GM12872 (cell line): ENCODE data around the gene WDR33.

Source experiments
- TF ChIP-seq, protein P1 (sequence below): IDR thresholded peaks from 3 replicates; pipeline ENCODE4 v1.5.1; 2011; ENCODE audit warnings: low read depth, mild to moderate bottlenecking, low read length, moderate library complexity; ENCODE audit not compliant: insufficient read depth

The WDR33 gene

DNA sequence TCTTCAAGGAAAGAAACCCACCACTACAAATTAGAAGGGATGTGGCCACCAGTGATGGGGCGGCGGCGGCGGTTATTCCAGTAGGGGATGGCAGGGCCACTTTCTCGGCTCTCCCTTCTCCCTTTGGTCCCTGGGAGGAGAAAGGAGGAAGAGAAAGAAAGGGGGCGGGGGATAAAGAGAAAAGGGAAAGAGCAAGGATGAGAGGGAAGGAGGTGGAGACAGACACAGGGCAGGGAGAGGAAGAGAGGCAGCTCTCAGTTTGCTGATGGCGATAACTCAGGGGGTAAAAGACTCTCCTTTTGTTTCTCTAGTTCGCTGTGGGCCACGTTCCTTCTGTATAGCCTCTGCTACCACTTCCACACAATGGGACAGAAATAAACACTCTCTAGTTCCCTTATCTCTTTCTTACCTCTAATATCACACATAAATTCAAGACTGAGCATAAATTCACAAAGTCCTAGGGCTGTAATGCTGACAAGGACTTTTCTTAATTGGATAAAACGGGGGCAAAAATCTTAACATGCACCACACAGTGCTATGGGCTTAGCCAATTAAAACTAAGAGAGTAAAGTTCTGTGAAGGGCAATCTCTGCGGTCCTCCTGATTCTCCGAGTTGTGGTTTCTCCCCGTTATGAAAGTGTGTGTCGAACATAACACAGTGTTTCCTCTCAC, 95.1 kb downstream of the WDR33 start:
- TF ChIP-seq, protein P1, sequence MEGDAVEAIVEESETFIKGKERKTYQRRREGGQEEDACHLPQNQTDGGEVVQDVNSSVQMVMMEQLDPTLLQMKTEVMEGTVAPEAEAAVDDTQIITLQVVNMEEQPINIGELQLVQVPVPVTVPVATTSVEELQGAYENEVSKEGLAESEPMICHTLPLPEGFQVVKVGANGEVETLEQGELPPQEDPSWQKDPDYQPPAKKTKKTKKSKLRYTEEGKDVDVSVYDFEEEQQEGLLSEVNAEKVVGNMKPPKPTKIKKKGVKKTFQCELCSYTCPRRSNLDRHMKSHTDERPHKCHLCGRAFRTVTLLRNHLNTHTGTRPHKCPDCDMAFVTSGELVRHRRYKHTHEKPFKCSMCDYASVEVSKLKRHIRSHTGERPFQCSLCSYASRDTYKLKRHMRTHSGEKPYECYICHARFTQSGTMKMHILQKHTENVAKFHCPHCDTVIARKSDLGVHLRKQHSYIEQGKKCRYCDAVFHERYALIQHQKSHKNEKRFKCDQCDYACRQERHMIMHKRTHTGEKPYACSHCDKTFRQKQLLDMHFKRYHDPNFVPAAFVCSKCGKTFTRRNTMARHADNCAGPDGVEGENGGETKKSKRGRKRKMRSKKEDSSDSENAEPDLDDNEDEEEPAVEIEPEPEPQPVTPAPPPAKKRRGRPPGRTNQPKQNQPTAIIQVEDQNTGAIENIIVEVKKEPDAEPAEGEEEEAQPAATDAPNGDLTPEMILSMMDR = no peak

DNA sequence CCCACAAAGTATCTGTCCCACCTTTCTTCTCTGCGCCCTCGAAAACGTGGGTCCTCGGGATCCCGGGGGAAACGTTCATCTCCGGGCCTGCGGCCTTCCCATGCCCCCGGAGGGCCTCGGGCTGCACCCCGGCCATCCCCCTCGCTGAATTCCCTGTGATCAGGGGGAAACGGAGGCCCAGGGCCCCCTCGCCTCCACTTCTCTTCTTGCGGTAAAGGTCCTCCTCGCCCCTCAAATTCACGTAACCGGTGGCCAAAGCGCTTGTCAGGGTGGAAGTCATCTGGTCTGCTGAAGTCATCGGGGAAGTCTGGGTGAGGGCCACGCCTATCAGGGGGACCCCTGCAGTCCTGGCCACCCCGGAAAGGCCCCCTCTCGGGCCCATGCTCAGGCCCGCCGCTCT, 97.4 kb downstream of the WDR33 start:
- TF ChIP-seq, protein P1 = no peak

DNA sequence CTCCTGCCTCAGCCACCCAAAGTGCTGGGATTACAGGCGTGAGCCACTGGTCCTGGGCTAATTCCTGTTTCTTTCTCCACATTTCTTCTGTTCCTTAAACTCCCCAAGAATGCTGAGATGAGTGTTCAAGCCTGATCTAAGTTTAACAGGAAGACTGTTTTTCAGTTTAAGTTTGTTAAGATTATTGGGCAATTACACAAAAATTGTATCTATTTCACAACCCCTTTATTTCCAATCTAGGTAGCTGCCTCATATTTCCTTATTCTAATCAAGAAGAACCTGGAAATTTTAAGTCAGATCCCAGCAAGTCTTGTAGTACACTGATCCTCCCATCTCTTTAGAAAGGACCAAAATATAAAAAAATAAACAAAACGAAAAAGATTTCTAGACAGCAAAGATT, 98.0 kb downstream of the WDR33 start:
- TF ChIP-seq, protein P1 = no peak

DNA sequence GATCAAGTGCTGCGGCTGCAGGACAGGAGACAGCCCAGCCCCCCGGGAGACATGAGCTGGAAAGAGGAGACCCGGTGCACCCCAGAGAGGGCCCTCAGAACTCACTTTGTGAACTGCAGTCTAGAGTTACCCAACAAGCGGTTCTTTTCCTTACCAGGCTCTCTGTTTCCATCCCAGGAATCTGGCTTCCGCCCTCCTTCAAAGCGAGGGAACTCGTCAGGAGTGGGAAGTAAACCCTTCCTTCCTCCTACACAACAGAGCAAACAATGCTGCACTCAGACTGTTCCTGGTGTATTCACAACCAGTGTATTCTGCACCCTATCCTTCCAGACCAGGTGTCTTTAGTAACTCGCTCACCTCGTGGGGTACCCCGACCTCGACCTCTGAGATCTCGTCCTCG, 101.6 kb downstream of the WDR33 start:
- TF ChIP-seq, protein P1 = no peak

DNA sequence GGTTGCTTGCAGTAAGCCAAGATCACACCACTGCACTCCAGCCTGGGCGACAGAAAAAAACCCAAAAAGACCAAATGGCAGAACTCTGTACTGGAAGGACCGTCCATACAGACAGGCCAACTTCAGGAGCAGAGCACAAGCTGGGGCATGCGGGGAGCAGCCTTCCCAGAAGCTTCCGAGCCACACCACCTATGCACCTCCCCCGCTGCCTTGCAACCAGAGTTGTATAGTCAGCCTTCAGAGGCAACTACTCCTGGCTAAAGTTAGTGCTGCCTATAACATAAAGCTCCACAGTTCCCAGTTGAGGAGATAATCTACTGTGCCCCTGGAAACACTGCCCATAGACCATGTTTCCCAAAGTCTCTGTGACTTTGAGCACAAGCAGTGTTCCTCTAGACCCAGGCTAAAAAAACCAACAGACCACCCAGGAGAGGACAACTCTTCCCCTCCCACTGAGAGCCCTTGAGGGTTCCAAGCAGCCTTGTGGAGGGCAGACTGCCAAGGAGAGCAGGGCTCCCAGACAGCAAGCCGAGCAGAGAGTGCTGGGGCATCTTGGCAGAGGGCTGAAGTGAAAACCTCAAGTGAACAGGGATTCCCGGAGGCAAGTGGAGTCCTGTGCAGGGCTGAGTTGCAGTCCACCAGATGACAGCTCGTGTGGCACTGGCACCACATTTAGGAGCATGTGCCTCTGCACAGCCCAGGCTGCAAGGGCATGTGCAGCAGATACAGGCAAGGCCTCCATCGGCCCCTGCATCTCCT, 102.9 kb downstream of the WDR33 start:
- TF ChIP-seq, protein P1 = no peak

DNA sequence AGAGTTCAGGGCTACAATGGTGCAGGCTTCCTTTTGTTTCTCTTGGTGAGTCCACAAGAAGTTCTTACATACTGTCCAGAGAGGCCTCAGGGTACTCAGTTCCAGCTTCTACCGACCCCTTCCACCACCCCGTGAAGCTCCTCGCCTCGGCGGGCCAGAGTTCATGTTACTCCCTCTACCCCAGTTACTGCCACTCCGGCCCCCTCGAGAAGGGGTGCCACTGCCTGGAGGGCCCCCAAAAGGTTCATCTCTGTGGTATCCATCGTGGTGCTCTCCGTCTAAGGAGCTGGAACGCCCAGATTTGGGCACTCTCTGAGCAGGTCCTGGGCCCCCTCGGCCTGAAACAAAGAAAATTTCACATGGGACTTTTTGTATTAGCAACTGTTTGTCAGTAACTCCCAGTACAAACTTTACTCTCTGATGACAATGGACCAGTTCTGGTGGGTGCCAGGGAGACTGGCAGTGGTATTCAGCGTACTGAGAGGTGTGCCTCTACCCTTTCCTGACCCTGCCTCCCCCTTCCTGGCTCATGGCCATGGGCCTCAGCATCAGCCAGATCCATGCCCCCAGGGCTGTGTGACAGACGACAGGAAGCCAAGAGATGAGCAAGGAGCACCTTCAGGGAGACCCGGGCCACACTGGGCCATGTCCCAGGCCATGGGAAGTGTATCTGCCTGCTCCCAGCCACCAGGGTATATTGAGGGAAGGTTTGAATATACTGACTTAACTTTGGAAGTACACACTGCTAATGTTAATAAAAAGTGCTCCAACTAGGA, 104.6 kb downstream of the WDR33 start:
- TF ChIP-seq, protein P1 = no peak

DNA sequence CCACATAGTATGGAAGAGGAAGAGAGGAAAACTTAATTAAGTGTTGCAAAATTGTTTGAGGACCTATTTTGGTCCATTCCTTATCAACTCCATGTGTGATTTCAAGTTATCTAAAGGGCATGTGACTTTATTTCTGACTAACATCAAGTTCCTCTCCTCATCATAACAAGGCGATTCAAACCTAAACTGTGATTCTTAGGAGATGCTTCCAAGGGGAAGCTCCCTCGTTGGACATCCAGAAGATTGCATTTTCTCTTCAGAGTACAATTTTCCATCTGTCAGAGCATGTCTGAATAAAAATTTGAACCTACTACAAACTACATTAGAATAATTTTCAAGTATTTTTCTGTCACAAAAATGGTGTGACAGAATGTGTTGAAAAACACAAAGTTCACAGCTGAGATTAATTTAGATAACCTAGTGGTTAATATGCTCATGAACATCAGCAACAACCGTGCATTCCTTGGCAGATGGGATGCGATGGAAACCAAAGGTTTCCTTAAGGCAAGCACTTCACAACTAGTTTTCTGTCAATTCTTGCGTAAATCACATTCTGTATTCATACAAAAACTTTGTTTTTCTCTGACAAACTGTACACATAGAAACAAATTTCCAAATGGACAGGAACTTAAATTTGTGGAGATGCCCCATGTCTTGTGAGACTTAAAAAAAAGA, 105.4 kb downstream of the WDR33 start:
- TF ChIP-seq, protein P1 = no peak
